Heart left ventricle (tissue), 13 donors: ENCODE results near the gene PAK1.

Source experiments
- POLR2A ChIP-seq, 2 donors: fragments of 450-650 bp; IDR thresholded peaks; one replicate each; pipeline ENCODE4 v1.6.1; 2017; ENCODE audit warnings: antibody characterized with exemption in 2 of 2, mild to moderate bottlenecking in 2 of 2, moderate library complexity in 2 of 2
- TF ChIP-seq, protein P1 (sequence below), 12 donors: fragments of 200-600 bp; sonication (generic) in 4 of 12; IDR thresholded peaks; one replicate each; pipeline versions ENCODE4 v1.5.0 to v1.8.0; 2018 to 2022; ENCODE audit warnings: antibody characterized with exemption in 12 of 12, mild to moderate bottlenecking in 5 of 12
- donor health status: ischemic (EF 13 %, LVEDD 7.1; RV severe dilation, severe dysfunction).
- donor health status: DM: no; HTN: yes; CAD: no.
- donor health status: DM: no; HTN: no; CAD: no.
- donor health status: ischemic (EF 25% LVEDD 6.9; RV normal size, moderate dysfunction).
- donor health status: ischemic (EF 25% LVEDD 5.7; RV mildly dilated, moderate dysfunction).
- donor health status: ischemic (EF 35%, LVEDD 5.7; RV mildly dilated, moderate dysfunction).
- donor health status: nonischemic (EF 11% LVEDD 7.7; RV severe dilation, severe dysfunction).
- donor health status: DM: yes; HTN: yes; CAD: no.
- donor health status: PGD.
- donor health status: ischemic (EF 29% LVEDD 5.4; RV normal size, mild dysfunction).
- donor health status: nonischemic (EF 23%, LVEDD 6.1; RV moderate dilation, normal function).

DNA sequence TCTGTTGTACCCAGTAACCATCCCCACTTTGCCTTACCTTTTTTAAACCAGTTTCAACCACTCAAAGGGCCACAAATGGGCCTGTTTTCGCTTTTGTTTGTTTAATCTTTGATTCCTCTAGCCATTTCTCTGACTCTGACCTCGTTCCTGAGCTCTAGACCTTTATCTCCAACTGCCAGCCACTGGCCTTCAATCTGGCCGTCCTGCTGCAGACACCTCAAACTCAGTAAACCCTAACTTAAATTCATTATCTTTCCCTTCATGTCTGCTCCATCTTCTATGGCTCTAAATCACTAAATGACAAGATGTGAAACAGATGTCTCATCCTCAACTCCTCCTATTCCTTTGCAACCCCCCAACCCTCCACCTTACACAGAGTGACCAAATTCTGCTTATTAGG, 171.1 kb downstream of the PAK1 start:
- TF ChIP-seq, protein P1, sequence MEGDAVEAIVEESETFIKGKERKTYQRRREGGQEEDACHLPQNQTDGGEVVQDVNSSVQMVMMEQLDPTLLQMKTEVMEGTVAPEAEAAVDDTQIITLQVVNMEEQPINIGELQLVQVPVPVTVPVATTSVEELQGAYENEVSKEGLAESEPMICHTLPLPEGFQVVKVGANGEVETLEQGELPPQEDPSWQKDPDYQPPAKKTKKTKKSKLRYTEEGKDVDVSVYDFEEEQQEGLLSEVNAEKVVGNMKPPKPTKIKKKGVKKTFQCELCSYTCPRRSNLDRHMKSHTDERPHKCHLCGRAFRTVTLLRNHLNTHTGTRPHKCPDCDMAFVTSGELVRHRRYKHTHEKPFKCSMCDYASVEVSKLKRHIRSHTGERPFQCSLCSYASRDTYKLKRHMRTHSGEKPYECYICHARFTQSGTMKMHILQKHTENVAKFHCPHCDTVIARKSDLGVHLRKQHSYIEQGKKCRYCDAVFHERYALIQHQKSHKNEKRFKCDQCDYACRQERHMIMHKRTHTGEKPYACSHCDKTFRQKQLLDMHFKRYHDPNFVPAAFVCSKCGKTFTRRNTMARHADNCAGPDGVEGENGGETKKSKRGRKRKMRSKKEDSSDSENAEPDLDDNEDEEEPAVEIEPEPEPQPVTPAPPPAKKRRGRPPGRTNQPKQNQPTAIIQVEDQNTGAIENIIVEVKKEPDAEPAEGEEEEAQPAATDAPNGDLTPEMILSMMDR (IDR thresholded peaks at IDR 0.05) = no peak
- TF ChIP-seq POLR2A (IDR thresholded peaks at IDR 0.05) = no peak
